NCI-H2107 treated with DMSO at 0.1 percent for 48 hours (cell line): ENCODE measurements around the gene SERTAD1.
A peak's percentile ranks its signal among the peaks of the same experiment; 100 is the strongest.
"Not testable (repeated sequence)": the region's sequence is repeated elsewhere in the genome, so short reads cannot be mapped to it uniquely, and the experiment has no call there.

Source experiments
- DNase-seq: peaks from one replicate; lab custom pipeline; 2025; ENCODE audit not compliant: unreplicated experiment; lab: John Stamatoyannopoulos, UW

SERTAD1 gene

GRCh38 chr19:40452016-40452415, 26.2 kb upstream of the SERTAD1 start:
- no peak for DNase-seq

GRCh38 chr19:40450664-40451063, 24.9 kb upstream of the SERTAD1 start:
- no peak for DNase-seq

- DNase-seq: no peak
These were observed 23.7 kb upstream of the SERTAD1 start for GRCh38 chr19:40449506-40449905.

- no peak for DNase-seq
These were observed 20.5 kb upstream of the SERTAD1 start for GRCh38 chr19:40446263-40446784.

GRCh38 chr19:40445780-40446262, 20.0 kb upstream of the SERTAD1 start:
- no peak for DNase-seq

GRCh38 chr19:40444825-40445312, 19.1 kb upstream of the SERTAD1 start:
- no peak for DNase-seq

- DNase-seq: peak; percentile 84
These were observed 18.4 kb upstream of the SERTAD1 start, which contains the start of gene SERTAD3 for GRCh38 chr19:40444000-40444824. Gene SERTAD3, minus strand, starts transcription at chr19:40444335. Its CDS starts 2,255 bp downstream, at chr19:40442080.

GRCh38 chr19:40443131-40443999, 17.6 kb upstream of the SERTAD1 start:
- DNase-seq: peak; percentile 91

- DNase-seq: no peak
These were observed 16.7 kb upstream of the SERTAD1 start for GRCh38 chr19:40442328-40443130.

- no peak for DNase-seq
These were observed 16.0 kb upstream of the SERTAD1 start for GRCh38 chr19:40441719-40442253.

- DNase-seq: no peak
These were observed 12.5 kb upstream of the SERTAD1 start for GRCh38 chr19:40438284-40438683.

GRCh38 chr19:40433391-40434216, 7.8 kb upstream of the SERTAD1 start:
- DNase-seq: peak; percentile 33

- peak; percentile 33 for DNase-seq
These were observed 7.0 kb upstream of the SERTAD1 start for GRCh38 chr19:40432760-40433159.

- DNase-seq: no peak
These were observed 5.9 kb upstream of the SERTAD1 start for GRCh38 chr19:40431698-40432097.

GRCh38 chr19:40430242-40430641, 4.5 kb upstream of the SERTAD1 start:
- not testable (repeated sequence) for DNase-seq

- not testable (repeated sequence) for DNase-seq
These were observed 2.4 kb upstream of the SERTAD1 start for GRCh38 chr19:40428197-40428596.

GRCh38 chr19:40424637-40425449, 949 bp downstream of the SERTAD1 start:
- DNase-seq: no peak

- no peak for DNase-seq
These were observed 1.9 kb downstream of the SERTAD1 start for GRCh38 chr19:40423938-40424337.
